Caki2 (cell line): ENCODE data around the gene TXNDC16. TPM values are rescaled to one million over a fixed set of nuclear protein-coding genes. Genes with fewer than 3 reads are reported as not detected.

Experiments used
- DNase-seq: peaks from one replicate; pipeline ENCODE4 v3.0.0-alpha.2; 2015; ENCODE audit warnings: low read depth
- in situ Hi-C: cut with HindIII; loops from 2 replicates; pipeline ENCODE4 v1.10.0; 2016; ENCODE audit warnings: low sequenced_read_pairs, low pct_unique_long_range_greater_than_20kb, mixed read lengths
- total RNA-seq: library from RNA; depleted of rRNA; stranded (reverse); fragments of >200 nt; shearing (Covaris generic); gene quantifications from 2 replicates; pipeline ENCODE4 v1.2.3, GENCODE V29; 2014; ENCODE audit warnings: low replicate concordance; rRNA removed

The TXNDC16 gene
- total RNA-seq, 1 experiment from 2014 or later = 0.27 TPM

DNA sequence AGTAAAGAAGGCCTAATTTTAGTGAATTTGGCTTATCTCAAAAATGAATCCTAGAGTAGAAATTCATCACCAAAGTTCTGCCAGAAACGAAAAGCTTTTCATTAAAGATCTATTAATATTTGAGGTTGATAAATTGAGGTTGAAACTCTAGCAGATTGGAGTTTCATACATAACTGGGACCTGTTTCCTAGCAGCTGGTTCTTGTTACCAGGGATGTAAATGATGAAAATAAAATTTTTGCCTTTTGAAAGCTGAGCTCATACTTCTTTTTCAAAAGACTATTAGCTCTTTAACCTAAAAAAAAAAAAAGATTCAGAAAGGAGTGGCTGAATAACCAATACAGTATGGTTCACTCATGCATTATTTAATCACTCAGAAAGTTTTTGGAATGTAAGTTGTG is 139.9 kb downstream of the TXNDC16 start:
- in situ Hi-C loops = no loop called here
- DNase-seq = no peak

DNA sequence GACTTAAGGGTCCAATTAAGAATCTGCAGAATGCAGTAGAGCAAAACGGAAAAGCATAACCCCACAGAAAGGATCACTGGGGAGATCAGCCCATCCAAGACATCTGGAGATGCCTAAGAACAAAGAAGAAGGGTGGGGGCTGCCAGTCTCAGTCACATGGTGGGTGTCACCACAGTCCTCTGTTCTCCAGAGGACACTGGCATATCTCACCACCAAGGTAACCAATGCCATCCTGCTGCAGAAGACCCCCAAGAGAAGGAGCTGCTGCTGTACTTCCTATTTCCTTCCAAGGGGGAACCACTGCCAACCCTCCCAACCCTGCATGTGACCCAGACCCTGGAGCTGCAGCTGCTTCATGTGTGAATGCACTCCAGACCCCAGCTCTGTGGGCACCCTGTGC is 147.0 kb downstream of the TXNDC16 start:
- in situ Hi-C loops = no loop called here

DNA sequence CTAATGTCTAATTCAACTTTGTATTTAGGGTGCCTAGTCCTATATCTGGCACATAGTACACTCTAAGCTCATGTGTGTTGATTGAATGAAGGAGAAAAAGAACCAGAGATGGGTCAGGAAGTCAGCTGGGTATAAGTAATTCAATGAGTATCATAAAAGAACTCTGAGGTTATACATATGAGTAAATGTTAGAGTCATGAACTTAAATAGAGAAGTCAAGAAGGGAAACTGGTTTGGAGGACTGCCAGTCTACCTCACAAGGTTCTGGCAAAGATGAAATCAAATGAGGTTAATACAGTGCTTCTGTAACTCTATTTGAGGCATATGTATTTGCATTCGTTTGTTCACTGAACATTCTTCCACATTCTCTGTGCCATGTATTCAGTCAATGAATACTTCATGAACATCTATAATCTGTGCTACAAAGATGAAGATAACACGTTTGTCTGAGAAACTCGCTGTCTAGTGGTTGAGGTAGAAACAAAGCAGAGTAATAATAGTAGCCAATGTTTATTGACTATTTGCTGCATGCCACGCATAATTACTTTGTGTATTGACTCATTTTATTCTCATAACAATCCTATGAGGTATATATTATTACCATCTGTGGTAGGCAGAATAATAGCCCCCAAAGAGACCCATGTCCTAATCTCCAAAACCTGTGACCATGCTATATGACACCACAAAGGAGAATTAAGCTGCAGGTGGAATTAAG is 149.3 kb downstream of the TXNDC16 start:
- no peak for DNase-seq
- in situ Hi-C loops = no loop called here

More for the DNA sequence above, 147.0 kb downstream of the TXNDC16 start:
- DNase-seq = no peak

DNA sequence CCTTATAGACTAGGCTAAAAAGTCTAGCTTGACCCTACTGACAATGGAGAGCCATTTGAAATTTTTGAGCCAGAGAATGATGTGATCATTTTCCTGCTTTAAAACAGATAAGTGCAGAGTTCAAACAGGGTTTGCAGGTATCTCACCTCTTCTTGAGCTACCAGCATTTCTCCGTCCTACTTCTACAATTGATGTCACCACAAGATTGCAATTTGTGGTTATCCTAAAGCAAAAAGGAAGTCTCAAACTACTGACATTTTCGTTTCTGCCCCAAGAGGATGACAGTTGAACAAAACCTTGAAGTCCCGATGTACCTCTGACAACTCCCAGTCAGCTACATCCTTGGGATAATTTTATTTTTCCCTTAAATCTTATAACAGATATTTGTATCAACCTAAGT is 151.5 kb downstream of the TXNDC16 start:
- in situ Hi-C loops = no loop called here
- no peak for DNase-seq

DNA sequence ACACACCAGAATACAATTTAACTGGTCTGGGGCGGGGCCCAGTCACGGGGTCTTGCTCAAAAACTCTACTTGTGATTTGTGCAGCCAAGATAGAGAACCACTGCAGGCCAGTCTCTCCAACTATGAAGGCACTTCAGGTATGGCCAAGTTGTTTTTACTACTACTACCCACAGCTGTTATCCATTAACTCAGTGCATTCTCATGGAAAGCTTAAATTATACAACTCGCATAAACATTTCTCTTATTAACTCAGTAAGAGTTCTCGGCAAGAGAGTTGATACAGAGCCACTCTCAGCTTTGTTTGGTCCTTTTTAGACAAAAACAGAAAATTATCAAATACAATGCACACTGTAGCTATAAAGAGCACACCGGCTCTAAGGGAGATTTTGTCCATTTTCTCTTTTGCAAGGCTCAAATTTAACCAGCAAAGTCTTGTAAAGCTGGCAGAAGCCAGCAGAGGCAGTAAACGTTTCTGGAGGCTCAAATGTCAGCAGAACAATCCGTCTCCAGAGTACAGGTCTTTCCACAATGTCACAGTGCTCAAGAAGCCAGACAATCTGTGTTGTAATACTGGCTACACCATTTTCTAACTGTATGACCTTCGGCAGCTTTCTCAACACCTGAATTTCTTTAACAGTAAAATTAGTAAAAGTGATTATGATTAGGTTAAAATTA is 152.2 kb downstream of the TXNDC16 start:
- in situ Hi-C loops = no loop called here
- DNase-seq = peak; percentile 78

DNA sequence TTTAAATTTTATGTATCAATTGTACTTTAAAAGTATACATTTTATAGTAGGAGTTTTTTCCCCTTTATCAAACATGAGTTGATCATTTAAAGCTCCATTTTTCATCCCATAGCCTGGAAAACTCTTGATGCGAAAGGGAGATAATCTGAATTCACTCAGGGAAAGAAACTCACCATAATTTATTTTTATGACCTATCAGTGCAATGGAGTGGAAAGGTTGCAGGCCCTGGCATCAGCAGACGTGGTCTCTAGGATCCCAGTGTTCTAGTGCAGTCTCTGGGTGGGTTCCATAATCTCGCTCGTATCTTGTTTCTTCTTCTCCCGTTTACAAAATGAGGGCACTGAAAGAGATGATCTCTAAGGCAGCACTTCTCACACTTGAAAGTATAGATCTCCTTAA is 153.2 kb downstream of the TXNDC16 start:
- in situ Hi-C loops = no loop called here
- DNase-seq = no peak

DNA sequence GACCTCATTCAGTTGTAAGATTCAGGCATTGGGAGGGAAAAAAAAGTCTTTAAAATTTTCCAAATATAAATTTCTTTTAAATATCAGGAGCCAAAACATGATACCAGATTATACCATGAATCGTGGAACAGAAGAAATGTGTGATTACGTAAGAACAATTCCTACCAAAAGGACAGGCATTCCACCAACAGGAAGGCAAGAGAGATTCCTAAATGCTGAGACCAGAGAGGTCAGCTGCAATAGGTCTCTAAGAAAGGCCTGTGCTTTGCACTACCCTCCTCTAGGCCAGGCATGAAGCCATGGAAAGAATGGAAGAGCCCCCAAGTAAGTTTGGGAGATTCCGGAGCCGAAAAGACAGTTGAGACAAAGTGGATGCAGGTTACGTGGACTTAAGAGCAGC is 154.5 kb downstream of the TXNDC16 start:
- in situ Hi-C loops = no loop called here
- DNase-seq = no peak

DNA sequence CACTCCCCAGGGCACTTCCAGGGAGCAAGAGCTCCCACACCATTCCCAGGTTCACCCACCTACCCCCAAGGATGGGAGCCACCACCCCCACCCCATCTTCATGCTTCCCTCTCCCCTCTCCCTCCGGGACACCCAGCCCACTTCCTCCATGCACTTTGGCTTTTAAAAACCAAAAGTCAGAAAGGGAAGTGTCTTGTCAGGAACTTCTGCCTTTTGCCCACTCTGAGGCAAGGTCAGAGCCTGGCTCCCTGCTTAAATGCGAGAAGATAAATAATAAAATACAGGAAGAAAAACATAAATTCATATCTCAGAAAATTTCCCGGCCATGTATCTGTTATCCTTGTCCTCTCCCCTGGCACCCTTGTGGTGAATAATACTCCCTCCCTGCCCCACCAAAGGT is 156.6 kb downstream of the TXNDC16 start:
- no peak for DNase-seq
- in situ Hi-C loops = no loop called here

DNA sequence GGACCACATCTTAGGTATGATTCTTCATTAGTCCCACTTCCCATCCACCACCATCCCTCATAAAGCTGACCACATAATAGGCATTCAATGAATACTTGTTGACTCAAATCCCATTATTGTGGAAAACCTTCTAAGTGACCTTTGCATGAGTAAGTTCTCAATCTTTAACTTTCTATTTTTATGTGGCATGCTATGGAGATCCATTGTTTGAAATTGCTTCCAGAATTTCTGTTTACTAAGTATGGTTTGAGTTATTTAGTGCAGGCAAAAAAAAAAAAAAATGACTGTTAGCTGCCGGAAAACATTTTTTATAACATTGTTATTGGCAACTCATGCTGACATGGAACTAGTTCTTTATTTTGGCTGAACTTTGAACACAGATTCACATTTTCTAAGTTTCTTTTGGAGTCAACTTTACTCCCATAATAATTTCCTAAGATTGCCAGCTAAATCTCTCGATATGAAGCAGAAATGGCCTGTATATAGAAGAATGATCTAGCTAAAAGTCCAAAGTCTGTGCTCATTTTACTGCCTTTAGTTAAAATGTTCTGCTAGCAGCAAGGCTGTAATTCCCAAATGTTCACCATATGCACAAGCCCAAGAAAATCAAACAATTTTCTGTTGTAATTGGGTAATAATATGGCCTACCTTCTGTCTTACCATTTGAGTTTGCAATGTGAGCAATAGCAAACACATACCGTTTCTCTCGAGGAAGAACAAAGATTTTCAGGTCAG is 160.3 kb downstream of the TXNDC16 start:
- in situ Hi-C loops = no loop called here
- peak; percentile 40 for DNase-seq

Other genes starting within 250 kb of the TXNDC16 start
- gene PTGER2, start 238.2 kb downstream of the TXNDC16 start, total RNA-seq = 0.88 and 4.9 TPM in 2 replicates
- not detected in 2 replicates for gene GPR137C, start 331 bp upstream of the TXNDC16 start, total RNA-seq
- gene ERO1A, start 143.1 kb upstream of the TXNDC16 start, total RNA-seq = 63.8 and 82.4 TPM in 2 replicates
- 109 and 173 TPM in 2 replicates for gene PSMC6, start 154.7 kb upstream of the TXNDC16 start, total RNA-seq
- gene STYX, start 177.7 kb upstream of the TXNDC16 start, total RNA-seq = 6.1 and 10.4 TPM in 2 replicates
- gene GNPNAT1, start 239.1 kb upstream of the TXNDC16 start, total RNA-seq = 19.5 and 24.0 TPM in 2 replicates